ENCODE data around the gene DALRD3. TPM values are rescaled to one million over a fixed set of nuclear protein-coding genes. Genes with fewer than 3 reads are reported as not detected.

Gene DALRD3
- total and polyA plus RNA-seq, 2 experiments from 2014 or later = 31.0 to 57.7 TPM

- H3K79me2 ChIP-seq (replicated peaks; ENCODE audit: insufficient read depth) = peaks cover 31% of the 10 kb centered on the region
These were observed 5.4 kb upstream of the DALRD3 start for GRCh38 chr3:49023775-49024174.

More at GRCh38 chr3:49023775-49024174, 5.4 kb upstream of the DALRD3 start:
- Histone ChIP-seq H3K27ac (ENCODE audit: low read depth) (peak overlapping the region; percentile 97; the same call in 1 of the 2 replicates), H3K4me1 (ENCODE audit: insufficient read depth) (peaks cover 31% of the 10 kb centered on the region; the same call in 1 of the 2 replicates), H2AFZ (no peak overlapping the region), H3K4me3 (no peak overlapping the region), H3F3A (replicated peaks; ENCODE audit: low read depth) (peaks cover 41% of the 10 kb centered on the region), H4K20me1 (replicated peaks; ENCODE audit: insufficient read depth) (peaks cover 19% of the 10 kb centered on the region), H3K36me3 (ENCODE audit: insufficient read depth) (peaks cover 37% of the 10 kb centered on the region), H3K9me2 (ENCODE audit: insufficient read depth) (no peaks in the 10 kb centered on the region), H3K27me3 (ENCODE audit: insufficient read depth) (no peaks in the 10 kb centered on the region), H3K4me2 (no peak overlapping the region)
- Mint-ChIP-seq H3K36me3 (ENCODE audit: low read depth) (peaks cover 64% of the 10 kb centered on the region), H3K27me3 (ENCODE audit: insufficient read depth, low read depth, poor library complexity) (peaks cover 32% of the 10 kb centered on the region), H3K9me3 (no peaks in the 10 kb centered on the region; the same call in 1 of the 3 replicates), H3K27ac (no peak overlapping the region), H3K4me3 (peak overlapping the region; percentile 93), H3K4me1 (peaks cover 36% of the 10 kb centered on the region)
- TF ChIP-seq ZNF114 (CRISPR knock-in tag; IDR thresholded peaks at IDR 0.05) (no peak), ZNF331 (CRISPR knock-in tag; IDR thresholded peaks at IDR 0.05; ENCODE audit: low read depth) (no peak), EZH2phosphoT487 (IDR thresholded peaks at IDR 0.05; ENCODE audit: unreplicated experiment) (no peak), STAT1 (IDR thresholded peaks at IDR 0.05; ENCODE audit: unreplicated experiment) (no peak), JUNB (IDR thresholded peaks at IDR 0.05; ENCODE audit: unreplicated experiment) (no peak), POLR2AphosphoS5 (IDR thresholded peaks at IDR 0.05; ENCODE audit: low read depth) (no peak), CTCF (conservative IDR thresholded peaks at IDR 0.05; ENCODE audit: low read depth in 2 of 2) (no peak), EZH2 (IDR thresholded peaks at IDR 0.05; ENCODE audit: low read depth, unreplicated experiment) (no peak), NANOG (IDR thresholded peaks at IDR 0.05; ENCODE audit: borderline replicate concordance) (no peak)
- TF ChIP-seq, protein P1, sequence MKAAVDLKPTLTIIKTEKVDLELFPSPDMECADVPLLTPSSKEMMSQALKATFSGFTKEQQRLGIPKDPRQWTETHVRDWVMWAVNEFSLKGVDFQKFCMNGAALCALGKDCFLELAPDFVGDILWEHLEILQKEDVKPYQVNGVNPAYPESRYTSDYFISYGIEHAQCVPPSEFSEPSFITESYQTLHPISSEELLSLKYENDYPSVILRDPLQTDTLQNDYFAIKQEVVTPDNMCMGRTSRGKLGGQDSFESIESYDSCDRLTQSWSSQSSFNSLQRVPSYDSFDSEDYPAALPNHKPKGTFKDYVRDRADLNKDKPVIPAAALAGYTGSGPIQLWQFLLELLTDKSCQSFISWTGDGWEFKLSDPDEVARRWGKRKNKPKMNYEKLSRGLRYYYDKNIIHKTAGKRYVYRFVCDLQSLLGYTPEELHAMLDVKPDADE (IDR thresholded peaks at IDR 0.05) = no peak
- TF ChIP-seq, protein P2, sequence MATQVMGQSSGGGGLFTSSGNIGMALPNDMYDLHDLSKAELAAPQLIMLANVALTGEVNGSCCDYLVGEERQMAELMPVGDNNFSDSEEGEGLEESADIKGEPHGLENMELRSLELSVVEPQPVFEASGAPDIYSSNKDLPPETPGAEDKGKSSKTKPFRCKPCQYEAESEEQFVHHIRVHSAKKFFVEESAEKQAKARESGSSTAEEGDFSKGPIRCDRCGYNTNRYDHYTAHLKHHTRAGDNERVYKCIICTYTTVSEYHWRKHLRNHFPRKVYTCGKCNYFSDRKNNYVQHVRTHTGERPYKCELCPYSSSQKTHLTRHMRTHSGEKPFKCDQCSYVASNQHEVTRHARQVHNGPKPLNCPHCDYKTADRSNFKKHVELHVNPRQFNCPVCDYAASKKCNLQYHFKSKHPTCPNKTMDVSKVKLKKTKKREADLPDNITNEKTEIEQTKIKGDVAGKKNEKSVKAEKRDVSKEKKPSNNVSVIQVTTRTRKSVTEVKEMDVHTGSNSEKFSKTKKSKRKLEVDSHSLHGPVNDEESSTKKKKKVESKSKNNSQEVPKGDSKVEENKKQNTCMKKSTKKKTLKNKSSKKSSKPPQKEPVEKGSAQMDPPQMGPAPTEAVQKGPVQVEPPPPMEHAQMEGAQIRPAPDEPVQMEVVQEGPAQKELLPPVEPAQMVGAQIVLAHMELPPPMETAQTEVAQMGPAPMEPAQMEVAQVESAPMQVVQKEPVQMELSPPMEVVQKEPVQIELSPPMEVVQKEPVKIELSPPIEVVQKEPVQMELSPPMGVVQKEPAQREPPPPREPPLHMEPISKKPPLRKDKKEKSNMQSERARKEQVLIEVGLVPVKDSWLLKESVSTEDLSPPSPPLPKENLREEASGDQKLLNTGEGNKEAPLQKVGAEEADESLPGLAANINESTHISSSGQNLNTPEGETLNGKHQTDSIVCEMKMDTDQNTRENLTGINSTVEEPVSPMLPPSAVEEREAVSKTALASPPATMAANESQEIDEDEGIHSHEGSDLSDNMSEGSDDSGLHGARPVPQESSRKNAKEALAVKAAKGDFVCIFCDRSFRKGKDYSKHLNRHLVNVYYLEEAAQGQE (IDR thresholded peaks at IDR 0.05; ENCODE audit: unreplicated experiment) = no peak
- TF ChIP-seq, protein P3, sequence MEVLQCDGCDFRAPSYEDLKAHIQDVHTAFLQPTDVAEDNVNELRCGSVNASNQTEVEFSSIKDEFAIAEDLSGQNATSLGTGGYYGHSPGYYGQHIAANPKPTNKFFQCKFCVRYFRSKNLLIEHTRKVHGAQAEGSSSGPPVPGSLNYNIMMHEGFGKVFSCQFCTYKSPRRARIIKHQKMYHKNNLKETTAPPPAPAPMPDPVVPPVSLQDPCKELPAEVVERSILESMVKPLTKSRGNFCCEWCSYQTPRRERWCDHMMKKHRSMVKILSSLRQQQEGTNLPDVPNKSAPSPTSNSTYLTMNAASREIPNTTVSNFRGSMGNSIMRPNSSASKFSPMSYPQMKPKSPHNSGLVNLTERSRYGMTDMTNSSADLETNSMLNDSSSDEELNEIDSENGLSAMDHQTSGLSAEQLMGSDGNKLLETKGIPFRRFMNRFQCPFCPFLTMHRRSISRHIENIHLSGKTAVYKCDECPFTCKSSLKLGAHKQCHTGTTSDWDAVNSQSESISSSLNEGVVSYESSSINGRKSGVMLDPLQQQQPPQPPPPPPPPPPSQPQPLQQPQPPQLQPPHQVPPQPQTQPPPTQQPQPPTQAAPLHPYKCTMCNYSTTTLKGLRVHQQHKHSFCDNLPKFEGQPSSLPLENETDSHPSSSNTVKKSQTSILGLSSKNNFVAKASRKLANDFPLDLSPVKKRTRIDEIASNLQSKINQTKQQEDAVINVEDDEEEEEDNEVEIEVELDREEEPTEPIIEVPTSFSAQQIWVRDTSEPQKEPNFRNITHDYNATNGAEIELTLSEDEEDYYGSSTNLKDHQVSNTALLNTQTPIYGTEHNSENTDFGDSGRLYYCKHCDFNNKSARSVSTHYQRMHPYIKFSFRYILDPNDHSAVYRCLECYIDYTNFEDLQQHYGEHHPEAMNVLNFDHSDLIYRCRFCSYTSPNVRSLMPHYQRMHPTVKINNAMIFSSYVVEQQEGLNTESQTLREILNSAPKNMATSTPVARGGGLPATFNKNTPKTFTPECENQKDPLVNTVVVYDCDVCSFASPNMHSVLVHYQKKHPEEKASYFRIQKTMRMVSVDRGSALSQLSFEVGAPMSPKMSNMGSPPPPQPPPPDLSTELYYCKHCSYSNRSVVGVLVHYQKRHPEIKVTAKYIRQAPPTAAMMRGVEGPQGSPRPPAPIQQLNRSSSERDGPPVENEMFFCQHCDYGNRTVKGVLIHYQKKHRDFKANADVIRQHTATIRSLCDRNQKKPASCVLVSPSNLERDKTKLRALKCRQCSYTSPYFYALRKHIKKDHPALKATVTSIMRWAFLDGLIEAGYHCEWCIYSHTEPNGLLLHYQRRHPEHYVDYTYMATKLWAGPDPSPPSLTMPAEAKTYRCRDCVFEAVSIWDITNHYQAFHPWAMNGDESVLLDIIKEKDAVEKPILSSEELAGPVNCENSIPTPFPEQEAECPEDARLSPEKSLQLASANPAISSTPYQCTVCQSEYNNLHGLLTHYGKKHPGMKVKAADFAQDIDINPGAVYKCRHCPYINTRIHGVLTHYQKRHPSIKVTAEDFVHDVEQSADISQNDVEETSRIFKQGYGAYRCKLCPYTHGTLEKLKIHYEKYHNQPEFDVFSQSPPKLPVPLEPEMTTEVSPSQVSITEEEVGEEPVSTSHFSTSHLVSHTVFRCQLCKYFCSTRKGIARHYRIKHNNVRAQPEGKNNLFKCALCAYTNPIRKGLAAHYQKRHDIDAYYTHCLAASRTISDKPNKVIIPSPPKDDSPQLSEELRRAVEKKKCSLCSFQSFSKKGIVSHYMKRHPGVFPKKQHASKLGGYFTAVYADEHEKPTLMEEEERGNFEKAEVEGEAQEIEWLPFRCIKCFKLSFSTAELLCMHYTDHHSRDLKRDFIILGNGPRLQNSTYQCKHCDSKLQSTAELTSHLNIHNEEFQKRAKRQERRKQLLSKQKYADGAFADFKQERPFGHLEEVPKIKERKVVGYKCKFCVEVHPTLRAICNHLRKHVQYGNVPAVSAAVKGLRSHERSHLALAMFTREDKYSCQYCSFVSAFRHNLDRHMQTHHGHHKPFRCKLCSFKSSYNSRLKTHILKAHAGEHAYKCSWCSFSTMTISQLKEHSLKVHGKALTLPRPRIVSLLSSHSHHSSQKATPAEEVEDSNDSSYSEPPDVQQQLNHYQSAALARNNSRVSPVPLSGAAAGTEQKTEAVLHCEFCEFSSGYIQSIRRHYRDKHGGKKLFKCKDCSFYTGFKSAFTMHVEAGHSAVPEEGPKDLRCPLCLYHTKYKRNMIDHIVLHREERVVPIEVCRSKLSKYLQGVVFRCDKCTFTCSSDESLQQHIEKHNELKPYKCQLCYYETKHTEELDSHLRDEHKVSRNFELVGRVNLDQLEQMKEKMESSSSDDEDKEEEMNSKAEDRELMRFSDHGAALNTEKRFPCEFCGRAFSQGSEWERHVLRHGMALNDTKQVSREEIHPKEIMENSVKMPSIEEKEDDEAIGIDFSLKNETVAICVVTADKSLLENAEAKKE (CRISPR knock-in tag; IDR thresholded peaks at IDR 0.05) = no peak
- DNase-seq (ENCODE audit: low spot score) (no peak), ATAC-seq (no peak)

All from GM23338 (cell line).